OCI-LY7 (cell line): ENCODE measurements around the gene EWSR1. TPM values are rescaled to one million over a fixed set of nuclear protein-coding genes. Genes with fewer than 3 reads are reported as not detected.

Source experiments
- BruUV-seq: library from RNA; stranded (reverse); fragments of 400-500 nt; replicated peaks from 2 replicates; lab custom pipeline; 2021; lab: Mats Ljungman, UMichigan
- CTCF ChIA-PET: fragments of 300-600 bp; sonication (Branson Sonifier 250); formaldehyde crosslinking; loops from one replicate; lab custom pipeline; 2022; ENCODE audit warnings: antibody characterized with exemption; ENCODE audit not compliant: unreplicated experiment; lab: Charles Lee
- POLR2A ChIA-PET: fragments of 300-600 bp; sonication (Branson Sonifier 250); formaldehyde crosslinking; loops from one replicate; lab custom pipeline; 2022; ENCODE audit warnings: antibody characterized with exemption; lab: Charles Lee
- DNase-seq: peaks from one replicate; pipeline ENCODE4 v3.0.0-alpha.2; 2015; ENCODE audit warnings: low spot score
- H2AFZ ChIP-seq: fragments of 200-600 bp; sonication (generic), shearing (Covaris generic); 2 replicates; pipeline ENCODE4 v1.6.1; 2014; ENCODE audit warnings: mild to moderate bottlenecking, antibody characterized with exemption, low read length, moderate library complexity
- H3K27ac ChIP-seq: fragments of 200-600 bp; sonication (generic); 2 replicates; pipeline ENCODE4 v1.5.1; 2014; ENCODE audit warnings: mixed run types, low read depth, mild to moderate bottlenecking, moderate library complexity, low read length, inconsistent platforms; ENCODE audit not compliant: poor library complexity, severe bottlenecking
- H3K36me3 ChIP-seq: fragments of 200-600 bp; sonication (generic); 2 replicates; pipeline ENCODE4 v1.6.1; 2014; ENCODE audit warnings: mild to moderate bottlenecking, antibody characterized with exemption, low read length, moderate library complexity, mixed read lengths; ENCODE audit not compliant: insufficient read depth
- H3K4me1 ChIP-seq: fragments of 200-600 bp; sonication (generic); 2 replicates; pipeline ENCODE4 v1.5.1; 2014; ENCODE audit warnings: mild to moderate bottlenecking, low read length; ENCODE audit not compliant: insufficient read depth, poor library complexity, severe bottlenecking
- H3K4me2 ChIP-seq: fragments of 200-600 bp; sonication (generic); 2 replicates; pipeline ENCODE4 v1.6.1; 2014; ENCODE audit warnings: mild to moderate bottlenecking, low read length
- H3K4me3 ChIP-seq: fragments of 200-600 bp; sonication (generic); 2 replicates; pipeline ENCODE4 v1.5.1; 2014; ENCODE audit warnings: mild to moderate bottlenecking, low read depth, low read length; ENCODE audit not compliant: poor library complexity, severe bottlenecking
- H3K79me2 ChIP-seq: fragments of 200-600 bp; sonication (generic); 2 replicates; pipeline ENCODE4 v1.6.1; 2016; ENCODE audit warnings: low read depth, mild to moderate bottlenecking, low read length, moderate library complexity, mixed read lengths; ENCODE audit not compliant: insufficient read depth
- H3K9me2 ChIP-seq: fragments of 200-600 bp; sonication (generic); 2 replicates; pipeline ENCODE4 v1.6.1; 2016; ENCODE audit warnings: mild to moderate bottlenecking, low read length, mixed read lengths; ENCODE audit not compliant: insufficient read depth
- H3K9me3 ChIP-seq: fragments of 200-600 bp; sonication (generic); 2 replicates; pipeline ENCODE4 v1.6.1; 2014; ENCODE audit warnings: mild to moderate bottlenecking, mixed run types, low read length, mixed read lengths
- H4K20me1 ChIP-seq: fragments of 200-600 bp; sonication (generic); 2 replicates; pipeline ENCODE4 v1.6.1; 2014; ENCODE audit warnings: mild to moderate bottlenecking, antibody characterized with exemption, low read length, moderate library complexity, mixed read lengths; ENCODE audit not compliant: insufficient read depth
- EZH2phosphoT487 ChIP-seq: fragments of 200-600 bp; sonication (generic); IDR thresholded peaks from 2 replicates; pipeline ENCODE4 v1.6.1; 2018; ENCODE audit warnings: low read depth, borderline replicate concordance, mild to moderate bottlenecking, mixed run types, antibody characterized with exemption, low read length, moderate library complexity, mixed read lengths
- intact Hi-C: fragments of 100-400 bp; cut with micrococcal nuclease; formaldehyde crosslinking; loops from one replicate; pipeline ENCODE4 v1.10.0; 2022; ENCODE audit not compliant: unreplicated experiment
- total RNA-seq, 2 experiments: library from RNA; depleted of rRNA in 1 of 2; stranded (reverse); fragments of >200 nt in 1 of 2; shearing (Covaris generic) in 1 of 2; gene quantifications; 2 replicates each; pipeline ENCODE4 v1.2.3, GENCODE V29; 2014 to 2022
- TF ChIP-seq, protein P1 (sequence below): fragments of 200-600 bp; sonication (generic); conservative IDR thresholded peaks from 2 replicates; pipeline ENCODE4 v1.5.1; 2014; ENCODE audit warnings: mild to moderate bottlenecking, antibody characterized with exemption, low read length, moderate library complexity, mixed read lengths

Gene EWSR1
- total RNA-seq, 2 experiments from 2014 or later = 270 to 333 TPM

DNA sequence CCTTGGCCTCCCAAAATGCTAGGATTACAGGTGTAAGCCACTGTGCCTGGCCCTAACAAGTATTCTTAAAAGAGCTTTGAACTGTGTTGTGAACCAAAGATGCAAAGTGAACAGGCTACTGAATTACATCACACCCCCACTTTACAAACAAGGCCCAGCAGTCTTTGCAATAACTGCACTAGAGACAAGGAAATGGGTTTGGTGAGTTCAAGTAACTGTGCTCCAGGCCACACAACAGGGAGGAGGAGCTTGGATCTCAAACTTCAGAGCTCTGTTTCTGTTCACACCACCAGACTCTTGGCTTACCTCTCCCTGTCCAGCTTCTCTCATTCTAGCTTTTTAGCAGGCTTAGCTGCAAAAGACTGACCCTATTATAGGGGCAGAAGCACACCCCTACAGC, 77.9 kb downstream of the EWSR1 start:
- Histone ChIP-seq H3K79me2 (no peaks in the 10 kb centered on the region), H2AFZ (no peak overlapping the region), H3K4me2 (no peak overlapping the region), H3K9me3 (no peaks in the 10 kb centered on the region), H4K20me1 (no peaks in the 10 kb centered on the region), H3K9me2 (no peaks in the 10 kb centered on the region), H3K36me3 (peaks cover 100% of the 10 kb centered on the region), H3K4me1 (peaks cover 42% of the 10 kb centered on the region), H3K4me3 (no peak overlapping the region), H3K27ac (peak overlapping the region; percentile 96)
- POLR2A ChIA-PET = interaction anchor here (0.7 to 4.0 kb wide), 2 partner anchors 26 to 40 kb away, joined by 3 to 16 read pairs; no protein-coding TSS in a partner anchor
- DNase-seq = no peak
- TF ChIP-seq, protein P1, sequence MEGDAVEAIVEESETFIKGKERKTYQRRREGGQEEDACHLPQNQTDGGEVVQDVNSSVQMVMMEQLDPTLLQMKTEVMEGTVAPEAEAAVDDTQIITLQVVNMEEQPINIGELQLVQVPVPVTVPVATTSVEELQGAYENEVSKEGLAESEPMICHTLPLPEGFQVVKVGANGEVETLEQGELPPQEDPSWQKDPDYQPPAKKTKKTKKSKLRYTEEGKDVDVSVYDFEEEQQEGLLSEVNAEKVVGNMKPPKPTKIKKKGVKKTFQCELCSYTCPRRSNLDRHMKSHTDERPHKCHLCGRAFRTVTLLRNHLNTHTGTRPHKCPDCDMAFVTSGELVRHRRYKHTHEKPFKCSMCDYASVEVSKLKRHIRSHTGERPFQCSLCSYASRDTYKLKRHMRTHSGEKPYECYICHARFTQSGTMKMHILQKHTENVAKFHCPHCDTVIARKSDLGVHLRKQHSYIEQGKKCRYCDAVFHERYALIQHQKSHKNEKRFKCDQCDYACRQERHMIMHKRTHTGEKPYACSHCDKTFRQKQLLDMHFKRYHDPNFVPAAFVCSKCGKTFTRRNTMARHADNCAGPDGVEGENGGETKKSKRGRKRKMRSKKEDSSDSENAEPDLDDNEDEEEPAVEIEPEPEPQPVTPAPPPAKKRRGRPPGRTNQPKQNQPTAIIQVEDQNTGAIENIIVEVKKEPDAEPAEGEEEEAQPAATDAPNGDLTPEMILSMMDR = no peak
- TF ChIP-seq EZH2phosphoT487 = no peak
- no TSS peak for BruUV-seq
- intact Hi-C loops = loop anchor here (2.0 to 5.0 kb wide), 2 partner anchors 25 to 79 kb away; partner anchors contain the start of genes EWSR1 and RHBDD3
- CTCF ChIA-PET = interaction anchor here (0.5 to 0.6 kb wide), 2 partner anchors 8 to 31 kb away, joined by 3 to 4 read pairs; no protein-coding TSS in a partner anchor

DNA sequence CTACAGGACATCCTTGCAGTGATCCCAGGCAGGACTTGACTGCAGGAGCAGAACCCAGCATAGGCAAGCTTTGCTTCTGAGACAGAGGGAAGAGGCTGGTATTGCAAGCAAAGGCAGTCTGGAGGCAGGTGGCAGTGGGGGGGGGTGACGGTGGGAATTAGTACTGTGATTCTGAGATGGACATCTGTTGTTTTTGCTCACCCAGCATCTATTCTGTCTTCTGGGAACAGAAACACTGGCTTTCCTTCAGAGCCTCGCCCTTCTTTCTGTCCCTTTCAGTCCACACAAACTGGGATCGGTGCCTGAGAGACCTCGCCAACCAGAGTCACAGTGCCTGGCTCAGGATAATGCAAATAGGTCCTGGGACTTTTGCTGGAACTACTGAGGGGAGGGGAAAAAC, 78.6 kb downstream of the EWSR1 start:
- H3K36me3 ChIP-seq = peaks cover 100% of the 10 kb centered on the region
- CTCF ChIA-PET = interaction anchor here (0.6 to 1.3 kb wide), 3 partner anchors 7 to 25 kb away, joined by 4 to 7 read pairs (median 4); no protein-coding TSS in a partner anchor

More for the DNA sequence above, 78.6 kb downstream of the EWSR1 start:
- intact Hi-C loops = loop anchor here (2.0 to 5.0 kb wide), 2 partner anchors 24 to 79 kb away; partner anchors contain the start of genes EWSR1 and RHBDD3
- H3K4me3 ChIP-seq = peak overlapping the region; percentile 32
- no peaks in the 10 kb centered on the region for H3K9me3 ChIP-seq
- H3K27ac ChIP-seq = peak overlapping the region; percentile 96
- H3K9me2 ChIP-seq = no peaks in the 10 kb centered on the region
- no peaks in the 10 kb centered on the region for H4K20me1 ChIP-seq
- no peaks in the 10 kb centered on the region for H3K79me2 ChIP-seq
- BruUV-seq = no TSS peak
- peak overlapping the region; percentile 63 for H3K4me2 ChIP-seq
- DNase-seq = no peak
- peaks cover 42% of the 10 kb centered on the region for H3K4me1 ChIP-seq
- H2AFZ ChIP-seq = no peak overlapping the region
- POLR2A ChIA-PET = interaction anchor here (0.9 to 4.0 kb wide), 2 partner anchors 39 to 59 kb away, joined by 3 to 16 read pairs; no protein-coding TSS in a partner anchor
- TF ChIP-seq, protein P1 = no peak
- no peak for TF ChIP-seq EZH2phosphoT487
